Measurements from ENCODE around the gene GPATCH3. TPM values are rescaled to one million over a fixed set of nuclear protein-coding genes. Genes with fewer than 3 reads are reported as not detected.
"Not testable (repeated sequence)": the region's sequence is repeated elsewhere in the genome, so short reads cannot be mapped to it uniquely, and the experiment has no call there.

GPATCH3 gene
- total RNA-seq, 1 donor: 7.3 TPM

DNA sequence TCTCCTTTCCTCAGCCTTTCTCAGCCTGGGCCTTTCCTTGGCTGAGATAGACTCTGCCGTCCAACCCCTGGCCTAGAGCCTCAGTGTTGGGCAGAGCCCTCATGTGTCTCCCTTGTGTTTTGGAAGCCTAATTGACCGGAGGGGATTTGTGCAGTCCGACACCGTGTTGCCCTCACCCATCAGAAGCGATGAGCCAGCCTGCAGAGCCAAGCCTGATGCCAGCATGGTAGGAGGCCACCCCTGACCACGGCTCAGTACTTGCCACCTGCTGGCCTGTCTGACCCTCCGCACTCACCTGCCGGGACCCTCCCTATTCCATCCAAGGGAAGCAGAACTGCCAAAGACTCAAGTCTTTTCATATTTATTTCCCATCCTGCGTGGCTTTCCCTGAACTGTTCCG lies 46.7 kb downstream of the GPATCH3 start:
- no peak for DNase-seq (ENCODE audit: low read depth)
- H3K4me3 ChIP-seq (ENCODE audit: low read depth, low read length): no peak overlapping the region
- TF ChIP-seq, protein P1, sequence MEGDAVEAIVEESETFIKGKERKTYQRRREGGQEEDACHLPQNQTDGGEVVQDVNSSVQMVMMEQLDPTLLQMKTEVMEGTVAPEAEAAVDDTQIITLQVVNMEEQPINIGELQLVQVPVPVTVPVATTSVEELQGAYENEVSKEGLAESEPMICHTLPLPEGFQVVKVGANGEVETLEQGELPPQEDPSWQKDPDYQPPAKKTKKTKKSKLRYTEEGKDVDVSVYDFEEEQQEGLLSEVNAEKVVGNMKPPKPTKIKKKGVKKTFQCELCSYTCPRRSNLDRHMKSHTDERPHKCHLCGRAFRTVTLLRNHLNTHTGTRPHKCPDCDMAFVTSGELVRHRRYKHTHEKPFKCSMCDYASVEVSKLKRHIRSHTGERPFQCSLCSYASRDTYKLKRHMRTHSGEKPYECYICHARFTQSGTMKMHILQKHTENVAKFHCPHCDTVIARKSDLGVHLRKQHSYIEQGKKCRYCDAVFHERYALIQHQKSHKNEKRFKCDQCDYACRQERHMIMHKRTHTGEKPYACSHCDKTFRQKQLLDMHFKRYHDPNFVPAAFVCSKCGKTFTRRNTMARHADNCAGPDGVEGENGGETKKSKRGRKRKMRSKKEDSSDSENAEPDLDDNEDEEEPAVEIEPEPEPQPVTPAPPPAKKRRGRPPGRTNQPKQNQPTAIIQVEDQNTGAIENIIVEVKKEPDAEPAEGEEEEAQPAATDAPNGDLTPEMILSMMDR (IDR thresholded peaks at IDR 0.05; ENCODE audit: insufficient read depth, low read depth, low read length): no peak

DNA sequence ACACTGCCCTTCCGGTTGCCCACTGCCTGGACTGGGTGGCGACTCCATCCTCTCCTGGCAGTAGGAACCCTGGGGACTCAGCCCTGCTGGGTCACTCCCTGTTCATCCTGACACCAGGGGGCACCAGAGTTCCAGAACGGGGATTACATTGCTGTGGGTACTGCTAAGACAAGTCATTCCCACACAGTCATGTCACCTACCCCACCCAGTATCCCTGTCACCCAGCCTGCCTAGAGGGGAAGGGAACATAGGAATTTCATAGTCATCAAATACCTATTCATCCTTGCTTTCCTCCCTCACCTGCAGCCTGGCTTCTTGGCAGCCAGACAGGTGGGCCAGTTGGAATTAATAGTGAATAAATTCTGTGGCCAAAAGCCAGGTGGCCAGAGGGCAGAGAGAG lies 47.1 kb downstream of the GPATCH3 start:
- TF ChIP-seq, protein P1 (IDR thresholded peaks at IDR 0.05; ENCODE audit: insufficient read depth, low read depth, low read length): peak; percentile 91
- peak; percentile 79 for DNase-seq (ENCODE audit: low read depth)
- no peak overlapping the region for H3K4me3 ChIP-seq (ENCODE audit: low read depth, low read length)

DNA sequence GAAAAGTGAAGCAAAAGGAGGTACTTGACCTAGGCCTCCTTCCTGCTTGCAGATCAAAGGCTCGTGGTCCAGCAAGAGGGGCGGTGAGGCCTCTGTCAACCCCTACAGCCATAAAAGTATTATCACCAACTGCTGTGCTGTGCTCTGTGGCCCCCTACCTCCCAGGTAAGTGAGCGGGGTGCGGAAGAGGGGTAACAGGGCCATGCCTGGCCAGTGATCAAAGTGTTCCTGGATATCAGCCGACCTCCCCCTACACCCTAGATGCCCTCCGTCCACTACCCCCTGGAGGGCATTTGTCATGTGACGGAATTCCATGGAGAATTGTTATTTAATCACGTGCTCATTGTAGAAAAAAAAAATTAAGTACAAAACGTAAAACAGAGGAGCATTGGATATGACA lies 47.6 kb downstream of the GPATCH3 start:
- TF ChIP-seq, protein P1 (IDR thresholded peaks at IDR 0.05; ENCODE audit: insufficient read depth, low read depth, low read length): no peak

DNA sequence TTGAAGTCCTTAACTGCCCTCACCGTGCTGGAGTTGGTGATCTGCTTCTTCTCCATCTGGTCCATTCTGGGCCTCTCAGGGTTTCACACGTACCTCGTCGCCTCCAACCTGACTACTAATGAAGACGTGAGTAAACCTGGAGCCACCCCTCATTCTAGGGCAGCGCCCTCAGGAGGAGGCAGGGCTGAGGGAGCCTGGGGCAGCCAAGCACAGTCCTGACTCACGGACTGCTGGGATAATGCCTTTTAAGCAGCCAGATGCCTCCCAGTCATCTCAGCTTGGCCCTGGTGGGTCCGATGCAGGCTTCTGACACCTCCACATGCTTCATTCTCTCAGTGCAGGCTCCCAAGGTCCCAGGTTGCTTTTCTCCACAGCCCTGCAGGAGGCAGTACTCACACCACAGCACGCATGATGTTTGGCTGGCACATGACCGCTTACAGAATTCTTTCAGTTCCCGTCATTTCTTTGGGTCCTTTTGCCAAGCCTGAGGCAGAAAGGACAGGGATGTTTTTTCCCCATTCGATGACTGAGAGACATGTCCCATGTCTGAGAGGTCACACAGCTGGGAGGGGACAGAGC lies 49.1 kb downstream of the GPATCH3 start:
- DNase-seq (ENCODE audit: low read depth): no peak
- TF ChIP-seq, protein P1 (IDR thresholded peaks at IDR 0.05; ENCODE audit: insufficient read depth, low read depth, low read length): no peak
- no peak overlapping the region for H3K4me3 ChIP-seq (ENCODE audit: low read depth, low read length)

More for the DNA sequence above, 47.6 kb downstream of the GPATCH3 start:
- DNase-seq (ENCODE audit: low read depth): no peak
- H3K4me3 ChIP-seq (ENCODE audit: low read depth, low read length): no peak overlapping the region

DNA sequence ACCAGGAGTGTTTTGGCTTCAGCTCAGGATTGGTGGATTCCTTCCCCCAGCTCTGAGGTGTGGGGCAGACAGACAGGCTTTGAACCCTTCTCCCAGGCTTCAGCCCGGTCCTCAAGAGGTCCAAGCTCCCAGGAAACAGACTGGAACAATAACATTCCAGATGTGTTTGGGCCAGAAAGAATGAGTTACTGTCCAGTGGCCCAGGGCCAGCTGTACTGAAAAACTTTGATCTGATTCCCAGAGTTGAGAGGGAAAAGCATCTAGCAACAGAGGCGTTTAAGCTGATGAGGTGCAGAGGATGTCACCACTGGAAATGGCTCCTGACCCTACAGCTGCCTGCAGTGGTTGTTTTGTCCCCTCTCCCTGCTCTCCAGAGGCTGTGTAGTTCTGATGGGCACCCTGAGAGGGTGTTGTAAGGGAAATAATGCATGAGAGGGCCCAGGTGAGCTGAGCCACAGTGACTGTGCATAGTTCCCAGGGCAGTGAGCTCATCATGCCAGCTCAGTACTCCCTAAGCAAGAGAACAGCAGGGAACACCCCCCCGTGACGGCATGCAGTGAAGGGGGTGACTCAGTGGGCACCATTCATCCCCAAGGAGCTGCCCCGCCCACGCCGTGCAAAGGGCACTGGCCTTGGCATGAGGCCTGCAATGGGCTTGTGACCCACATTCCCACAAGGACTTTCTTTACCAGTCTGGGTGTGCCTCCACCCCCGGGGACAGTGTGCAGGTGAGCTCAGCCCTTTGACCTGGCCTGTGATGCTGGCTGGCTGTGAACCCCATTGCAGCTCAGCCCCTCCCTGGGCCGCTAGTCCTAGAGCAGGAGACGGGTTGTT lies 51.1 kb downstream of the GPATCH3 start:
- H3K4me3 ChIP-seq (ENCODE audit: low read depth, low read length): no peak overlapping the region
- peak; percentile 49 for DNase-seq (ENCODE audit: low read depth)
- TF ChIP-seq, protein P1 (IDR thresholded peaks at IDR 0.05; ENCODE audit: insufficient read depth, low read depth, low read length): no peak

DNA sequence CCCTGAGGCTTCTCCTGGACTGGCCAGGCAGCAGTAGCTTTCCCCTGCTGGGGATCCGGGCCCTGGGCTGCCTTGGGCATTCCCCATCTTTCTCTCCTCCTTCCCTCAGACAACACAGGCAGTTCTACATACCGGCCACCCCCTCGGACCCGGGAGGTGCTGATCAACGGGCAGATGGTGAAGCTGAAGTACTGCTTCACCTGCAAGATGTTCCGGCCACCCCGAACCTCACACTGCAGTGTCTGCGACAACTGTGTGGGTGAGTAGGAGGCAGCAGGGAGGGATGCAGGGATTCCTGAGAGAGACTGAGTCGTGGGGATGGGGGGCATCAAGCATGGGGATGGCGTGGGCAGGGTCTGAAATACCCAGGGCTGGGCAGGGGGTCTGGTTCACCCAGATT lies 51.8 kb downstream of the GPATCH3 start:
- no peak for DNase-seq (ENCODE audit: low read depth)
- TF ChIP-seq, protein P1 (IDR thresholded peaks at IDR 0.05; ENCODE audit: insufficient read depth, low read depth, low read length): no peak
- no peak overlapping the region for H3K4me3 ChIP-seq (ENCODE audit: low read depth, low read length)

DNA sequence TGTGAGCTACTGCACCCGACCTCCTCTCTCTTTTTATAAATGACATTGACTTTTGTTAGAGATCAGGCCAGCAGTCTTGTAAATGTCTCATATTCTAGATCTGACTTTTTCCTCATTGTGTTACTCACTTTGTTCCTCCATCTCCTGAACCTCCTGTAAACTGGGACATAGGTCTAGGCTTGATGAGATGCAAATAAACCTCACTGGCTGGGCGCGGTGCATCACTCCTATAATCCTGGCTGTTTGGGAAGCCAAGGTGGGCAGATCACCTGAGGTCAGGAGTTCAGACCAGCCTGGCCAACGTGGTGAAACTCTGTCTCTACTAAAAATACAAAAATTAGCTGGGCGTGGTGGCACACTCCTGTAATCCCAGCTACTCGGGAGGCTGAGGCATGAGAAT lies 52.4 kb downstream of the GPATCH3 start:
- DNase-seq (ENCODE audit: low read depth); H3K4me3 ChIP-seq (ENCODE audit: low read depth, low read length): not testable (repeated sequence)

Measured in fibroblast of villous mesenchyme (primary cell).